ENCODE results near the gene ULK2. TPM values are rescaled to one million over a fixed set of nuclear protein-coding genes. Genes with fewer than 3 reads are reported as not detected.

ULK2 gene
- total RNA-seq, 1 experiment from 2014 or later, result 12.7 TPM

- Histone ChIP-seq H3K9me3 (ENCODE audit: control insufficient read depth in 1 of 2, insufficient read depth in 1 of 2, low read depth in 1 of 2, low read length in 2 of 2) (no peaks in the 10 kb centered on the region), H3K9ac (ENCODE audit: low read length) (no peak overlapping the region), H4K20me1 (ENCODE audit: insufficient read depth) (no peaks in the 10 kb centered on the region), H3K27ac (ENCODE audit: low read depth, low read length) (no peak overlapping the region), H2AFZ (ENCODE audit: low read depth, low read length, poor library complexity, severe bottlenecking) (no peak overlapping the region), H3K36me3 (ENCODE audit: control insufficient read depth in 1 of 2, insufficient read depth in 2 of 2, low read length in 2 of 2) (no peaks in the 10 kb centered on the region), H3K4me1 (ENCODE audit: control insufficient read depth in 1 of 2, insufficient read depth in 2 of 2, low read length in 2 of 2) (no peaks in the 10 kb centered on the region), H3K4me2 (ENCODE audit: low read length) (no peak overlapping the region), H3K4me3 (replicated peaks in 1 of 2; ENCODE audit: low read depth in 1 of 2, low read length in 2 of 2) (no peak overlapping the region), H3K9me2 (ENCODE audit: insufficient read depth) (no peaks in the 10 kb centered on the region), H3K79me2 (ENCODE audit: insufficient read depth, low read length) (no peaks in the 10 kb centered on the region), H3K27me3 (ENCODE audit: insufficient read depth, low read length) (no peaks in the 10 kb centered on the region)
- ATAC-seq, result no peak
- POLR2A ChIA-PET, result no interaction called here
- RAD21 ChIA-PET (ENCODE audit: low non-redundant PET in 1 of 2, low total read pairs in 2 of 2, uncharacterized antibody in 2 of 2, unreplicated experiment in 2 of 2), result no interaction called here
- TF ChIP-seq EZH2 (IDR thresholded peaks at IDR 0.05) (no peak), ZBTB33 (IDR thresholded peaks at IDR 0.05; ENCODE audit: extremely low read depth, insufficient replicate concordance, low read length) (no peak), SRF (IDR thresholded peaks at IDR 0.05; ENCODE audit: low read depth) (no peak), EGR1 (IDR thresholded peaks at IDR 0.05; ENCODE audit: low read depth) (no peak), ZFX (IDR thresholded peaks at IDR 0.05) (no peak), JUND (IDR thresholded peaks at IDR 0.05) (no peak), REST (IDR thresholded peaks at IDR 0.05; ENCODE audit: low read depth) (no peak), YY1 (IDR thresholded peaks at IDR 0.05; ENCODE audit: extremely low read depth, insufficient replicate concordance, low read depth, low read length) (no peak), ZNF274 (IDR thresholded peaks at IDR 0.05; ENCODE audit: low read depth, low read length) (no peak), POLR2AphosphoS5 (IDR thresholded peaks at IDR 0.05; ENCODE audit: low read depth, low read length) (no peak), EZH2phosphoT487 (IDR thresholded peaks at IDR 0.05; ENCODE audit: borderline replicate concordance) (no peak), CEBPB (IDR thresholded peaks at IDR 0.05; ENCODE audit: low read depth) (no peak), TCF7L2 (IDR thresholded peaks at IDR 0.05; ENCODE audit: borderline replicate concordance, extremely low read depth, insufficient read depth, insufficient read length) (no peak)
- TF ChIP-seq, protein P1, sequence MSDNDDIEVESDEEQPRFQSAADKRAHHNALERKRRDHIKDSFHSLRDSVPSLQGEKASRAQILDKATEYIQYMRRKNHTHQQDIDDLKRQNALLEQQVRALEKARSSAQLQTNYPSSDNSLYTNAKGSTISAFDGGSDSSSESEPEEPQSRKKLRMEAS (IDR thresholded peaks at IDR 0.05), result no peak
- TF ChIP-seq, protein P2, sequence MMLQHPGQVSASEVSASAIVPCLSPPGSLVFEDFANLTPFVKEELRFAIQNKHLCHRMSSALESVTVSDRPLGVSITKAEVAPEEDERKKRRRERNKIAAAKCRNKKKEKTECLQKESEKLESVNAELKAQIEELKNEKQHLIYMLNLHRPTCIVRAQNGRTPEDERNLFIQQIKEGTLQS (IDR thresholded peaks at IDR 0.05), result no peak
- CTCF ChIA-PET, result no interaction called here
- intact Hi-C loops (cut with micrococcal nuclease), result no loop called here
- no TSS peak for BruUV-seq (replicated peaks)
- DNase-seq (ENCODE audit: low read depth, low spot score), result no peak
Observed at GRCh38 chr17:19787733-19788357, 79.9 kb downstream of the ULK2 start.
